Spinal cord (tissue), 10 donors: ENCODE data around the gene SLITRK3. TPM values are rescaled to one million over a fixed set of nuclear protein-coding genes. Genes with fewer than 3 reads are reported as not detected.
A peak's percentile ranks its signal among the peaks of the same experiment; 100 is the strongest.
"Not testable (repeated sequence)": the region's sequence is repeated elsewhere in the genome, so short reads cannot be mapped to it uniquely, and the experiment has no call there.

Experiments
- DNase-seq, 6 donors: peaks; one replicate each; pipeline versions ENCODE4 v3.0.0 to v3.0.0-alpha.2; 2013 to 2015; ENCODE audit warnings: low spot score in 6 of 6, low read depth in 4 of 6
- H3K27ac ChIP-seq: one replicate; pipeline ENCODE4 v1.5.1; 2013; ENCODE audit warnings: low read depth, low read length, control low read depth
- H3K27me3 ChIP-seq: one replicate; pipeline ENCODE4 v1.6.1; 2013; ENCODE audit warnings: low read length; ENCODE audit not compliant: control insufficient read depth, insufficient read depth
- H3K36me3 ChIP-seq: one replicate; pipeline ENCODE4 v1.6.1; 2013; ENCODE audit warnings: low read length; ENCODE audit not compliant: control insufficient read depth, insufficient read depth
- H3K4me1 ChIP-seq: one replicate; pipeline ENCODE4 v1.6.1; 2013; ENCODE audit warnings: low read length; ENCODE audit not compliant: control insufficient read depth, insufficient read depth
- H3K4me3 ChIP-seq: one replicate; pipeline ENCODE4 v1.5.1; 2013; ENCODE audit warnings: low read depth, low read length, control low read depth
- H3K9me3 ChIP-seq: one replicate; pipeline ENCODE4 v1.6.1; 2013; ENCODE audit warnings: low read length; ENCODE audit not compliant: control insufficient read depth, insufficient read depth
- WGBS: methylation state at CpG from one replicate; pipeline ENCODE4 v1.1.5; 2013; ENCODE audit warnings: missing lambda C conversion rate; ENCODE audit not compliant: insufficient coverage; 5-methylcytosine and 5-hydroxymethylcytosine counted together
- polyA plus RNA-seq, 2 donors: library from polyadenylated mRNA; unstranded; fragments of 120-200 nt; gene quantifications; one replicate each; pipeline ENCODE4 v1.2.1, GENCODE V29; 2013; ENCODE audit not compliant: insufficient read length in 2 of 2
- total RNA-seq, 2 donors: library from RNA; depleted of rRNA in 1 of 2; stranded (reverse); fragments of 120-200 nt in 1 of 2; fragments of >200 nt in 1 of 2; gene quantifications; one replicate each; pipeline versions ENCODE4 v1.2.3 to v1.2.4, GENCODE V29; 2013 to 2014
- donor health status: healthy.

The SLITRK3 gene
- total and polyA plus RNA-seq, 4 donors = 4.7 to 28.6 (median 20.6) TPM

DNA sequence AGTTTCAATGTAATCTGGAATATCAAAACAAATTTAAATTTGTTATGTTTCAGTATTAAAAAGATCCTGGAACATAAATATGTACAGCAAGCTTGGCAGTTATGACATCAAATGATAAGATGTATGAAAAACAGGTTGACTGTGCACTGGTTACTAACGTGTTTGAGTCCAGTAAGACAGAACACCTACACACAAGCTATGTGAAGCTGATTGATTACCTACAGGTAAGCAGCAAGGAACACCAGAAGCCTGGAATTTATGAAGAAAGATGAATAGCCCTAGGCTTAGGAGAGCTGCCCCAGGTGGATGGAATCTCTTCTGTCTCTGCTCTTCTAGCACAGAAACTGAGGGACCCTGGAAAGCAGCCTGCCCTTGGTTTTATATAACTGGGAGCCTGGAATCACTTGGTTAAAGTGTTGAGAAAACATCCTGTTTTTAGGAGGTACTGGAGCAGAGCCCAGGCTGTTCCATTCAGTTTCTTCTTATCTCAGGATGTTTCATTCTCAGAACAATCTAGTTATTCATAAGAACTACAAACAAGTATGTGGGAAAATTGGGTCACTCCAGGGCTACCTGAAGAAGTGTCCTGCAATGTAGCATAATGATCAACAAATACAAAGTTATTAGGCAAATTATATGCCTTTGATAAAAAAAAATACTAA is 36.3 kb downstream of the SLITRK3 start:
- Histone ChIP-seq H3K4me1 (no peaks in the 10 kb centered on the region), H3K4me3 (no peak overlapping the region), H3K27me3 (no peaks in the 10 kb centered on the region), H3K36me3 (no peaks in the 10 kb centered on the region), H3K9me3 (no peaks in the 10 kb centered on the region), H3K27ac (no peak overlapping the region)
- no CpG with 5 or more reads among the region's 1 CpG for WGBS
- DNase-seq = peak in 1 of 6 donors; percentile 1

GRCh38 chr3:165158011-165158410 is 38.2 kb downstream of the SLITRK3 start:
- Histone ChIP-seq H3K4me3 (no peak overlapping the region), H3K4me1 (no peaks in the 10 kb centered on the region), H3K36me3 (no peaks in the 10 kb centered on the region), H3K9me3 (no peaks in the 10 kb centered on the region), H3K27ac (no peak overlapping the region), H3K27me3 (no peaks in the 10 kb centered on the region)
- no peak for DNase-seq
- no CpG with 5 or more reads among the region's 2 CpGs for WGBS

GRCh38 chr3:165156757-165157420 is 39.3 kb downstream of the SLITRK3 start:
- WGBS = 100% methylated on average over 2 of the region's 3 CpGs
- DNase-seq = peak in 1 of 6 donors; percentile 61
- no peaks in the 10 kb centered on the region for H3K36me3 ChIP-seq
- H3K4me3 ChIP-seq = no peak overlapping the region
- no peaks in the 10 kb centered on the region for H3K9me3 ChIP-seq
- H3K4me1 ChIP-seq = no peaks in the 10 kb centered on the region
- no peaks in the 10 kb centered on the region for H3K27me3 ChIP-seq
- H3K27ac ChIP-seq = no peak overlapping the region

DNA sequence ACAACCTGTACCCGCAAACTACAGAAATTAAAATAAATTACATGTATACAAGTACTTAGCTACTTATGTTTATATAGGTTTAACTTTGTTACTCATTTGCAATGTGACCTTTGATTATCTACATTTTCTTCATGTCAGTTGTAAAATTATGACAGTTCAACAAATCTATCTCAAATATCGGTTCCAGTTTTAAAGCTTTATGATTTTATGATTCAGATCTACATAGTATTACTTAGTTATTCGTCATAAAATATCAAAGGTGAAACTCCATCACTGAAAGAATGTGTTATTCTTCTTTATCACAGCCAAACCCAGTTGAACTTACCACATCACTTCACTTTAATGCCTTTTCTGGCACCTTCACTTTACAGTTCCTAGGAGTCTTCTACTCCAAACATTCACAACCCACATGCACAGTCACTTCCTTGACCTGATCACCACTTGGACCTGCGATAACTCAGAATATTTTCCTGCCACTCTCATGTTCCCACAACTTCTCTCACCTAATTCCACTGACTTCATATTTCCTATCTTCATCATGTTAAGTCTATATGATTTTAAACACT is 47.2 kb downstream of the SLITRK3 start:
- Histone ChIP-seq H3K9me3 (no peaks in the 10 kb centered on the region), H3K4me1 (no peaks in the 10 kb centered on the region), H3K4me3 (no peak overlapping the region), H3K36me3 (no peaks in the 10 kb centered on the region), H3K27ac (no peak overlapping the region), H3K27me3 (no peaks in the 10 kb centered on the region)
- WGBS = no CpG with 5 or more reads among the region's 4 CpGs
- no peak for DNase-seq

DNA sequence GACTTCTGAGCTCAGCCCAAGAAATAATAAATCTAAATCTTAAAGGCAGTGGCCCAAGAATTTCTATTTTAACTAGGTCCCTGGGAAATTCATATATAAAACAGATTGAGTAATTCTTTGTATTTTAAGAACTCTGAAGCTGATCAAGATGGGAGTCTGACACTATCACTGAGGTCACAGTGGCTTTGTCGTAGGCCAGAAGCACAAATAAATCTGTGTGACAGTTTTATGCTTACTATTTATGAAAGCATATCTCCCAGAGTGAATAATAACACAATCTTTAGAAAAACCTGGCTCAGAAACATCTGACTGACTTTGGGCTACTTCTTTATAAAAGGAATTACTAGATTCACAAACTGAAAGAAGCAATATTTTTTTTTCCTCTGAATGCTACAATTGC is 51.9 kb downstream of the SLITRK3 start:
- no CpG with 5 or more reads among the region's 1 CpG for WGBS
- no peaks in the 10 kb centered on the region for H3K27me3 ChIP-seq
- H3K4me1 ChIP-seq = no peaks in the 10 kb centered on the region
- no peak overlapping the region for H3K27ac ChIP-seq
- no peaks in the 10 kb centered on the region for H3K9me3 ChIP-seq
- H3K36me3 ChIP-seq = no peaks in the 10 kb centered on the region
- H3K4me3 ChIP-seq = no peak overlapping the region
- no peak for DNase-seq

GRCh38 chr3:165139918-165140317 is 56.3 kb downstream of the SLITRK3 start:
- not testable (repeated sequence) for H3K27ac ChIP-seq, H3K4me3 ChIP-seq

More at GRCh38 chr3:165139918-165140317, 56.3 kb downstream of the SLITRK3 start:
- H3K36me3 ChIP-seq, DNase-seq, H3K4me1 ChIP-seq, H3K27me3 ChIP-seq, H3K9me3 ChIP-seq: not testable (repeated sequence)
- 90% methylated on average over 6 of the region's 7 CpGs for WGBS

Other genes starting within 250 kb of the SLITRK3 start
- under 1 TPM in 1 of 2 donors, not detected in 1; 0.10 TPM for gene SI, start 117.9 kb downstream of the SLITRK3 start, total RNA-seq
- gene SI, start 117.9 kb downstream of the SLITRK3 start, polyA plus RNA-seq = under 1 TPM in 1 of 2 donors, not detected in 1; 0.05 TPM